MM.1S (cell line): ENCODE measurements around the gene DDX10.

Source experiments
- DNase-seq: peaks from one replicate; pipeline ENCODE4 v3.0.0-alpha.2; 2015
- H2AFZ ChIP-seq: fragments of 300-600 bp; sonication (generic); 2 replicates; pipeline ENCODE4 v1.6.0; 2016; ENCODE audit warnings: antibody characterized with exemption, low read length
- H3F3A ChIP-seq: fragments of 300-600 bp; sonication (generic); 2 replicates; pipeline ENCODE4 v1.6.1; 2016; ENCODE audit warnings: mild to moderate bottlenecking, antibody characterized with exemption, low read length, moderate library complexity, mixed read lengths; ENCODE audit not compliant: insufficient read depth
- H3K27ac ChIP-seq: fragments of 300-600 bp; sonication (generic); 2 replicates; pipeline ENCODE4 v1.5.1; 2016; ENCODE audit warnings: mild to moderate bottlenecking, low read length
- H3K27me3 ChIP-seq: fragments of 300-600 bp; sonication (generic); replicated peaks from 2 replicates; pipeline ENCODE4 v1.6.0; 2016; ENCODE audit warnings: low read length; ENCODE audit not compliant: insufficient read depth
- H3K36me3 ChIP-seq: fragments of 300-600 bp; sonication (generic); replicated peaks from 2 replicates; pipeline ENCODE4 v1.6.1; 2016; ENCODE audit warnings: mild to moderate bottlenecking, low read length, mixed read lengths; ENCODE audit not compliant: insufficient read depth
- H3K4me1 ChIP-seq: fragments of 300-600 bp; sonication (generic); 2 replicates; pipeline ENCODE4 v1.6.1; 2016; ENCODE audit warnings: low read length, mixed read lengths
- H3K4me2 ChIP-seq: fragments of 300-600 bp; sonication (generic); 2 replicates; pipeline ENCODE4 v1.6.0; 2016; ENCODE audit warnings: low read depth, low read length
- H3K4me3 ChIP-seq: fragments of 300-600 bp; sonication (generic); 2 replicates; pipeline ENCODE4 v1.5.1; 2016; ENCODE audit warnings: low read length, mixed read lengths
- H3K79me2 ChIP-seq: fragments of 300-600 bp; sonication (generic); 2 replicates; pipeline ENCODE4 v1.6.1; 2016; ENCODE audit warnings: mixed run types, low read length, mixed read lengths
- H3K9ac ChIP-seq: fragments of 300-600 bp; sonication (generic); 2 replicates; pipeline ENCODE4 v1.6.1; 2016; ENCODE audit warnings: low read length, mixed read lengths
- H3K9me2 ChIP-seq: fragments of 300-600 bp; sonication (generic); replicated peaks from 2 replicates; pipeline ENCODE4 v1.6.1; 2016; ENCODE audit warnings: mild to moderate bottlenecking, low read length, mixed read lengths; ENCODE audit not compliant: insufficient read depth
- H3K9me3 ChIP-seq: fragments of 300-600 bp; sonication (generic); replicated peaks from 2 replicates; pipeline ENCODE4 v1.6.1; 2016; ENCODE audit warnings: mild to moderate bottlenecking, low read length, mixed read lengths; ENCODE audit not compliant: insufficient read depth
- H4K20me1 ChIP-seq: fragments of 300-600 bp; sonication (generic); 2 replicates; pipeline ENCODE4 v1.6.1; 2016; ENCODE audit warnings: mild to moderate bottlenecking, low read length, moderate library complexity, mixed read lengths; ENCODE audit not compliant: insufficient read depth
- EZH2 ChIP-seq: fragments of 300-600 bp; sonication (generic); optimal IDR thresholded peaks from 2 replicates; pipeline ENCODE3; 2017; ENCODE audit warnings: low read depth, mild to moderate bottlenecking, antibody characterized with exemption, low read length, mixed read lengths
- EZH2phosphoT487 ChIP-seq: fragments of 300-600 bp; sonication (generic); IDR thresholded peaks from 2 replicates; pipeline ENCODE4 v1.6.1; 2018; ENCODE audit warnings: antibody characterized with exemption, low read length
- TF ChIP-seq, protein P1 (sequence below): fragments of 300-600 bp; sonication (generic); IDR thresholded peaks from 2 replicates; pipeline ENCODE4 v1.5.1; 2016; ENCODE audit warnings: antibody characterized with exemption, low read length, mixed read lengths

The DDX10 gene

DNA sequence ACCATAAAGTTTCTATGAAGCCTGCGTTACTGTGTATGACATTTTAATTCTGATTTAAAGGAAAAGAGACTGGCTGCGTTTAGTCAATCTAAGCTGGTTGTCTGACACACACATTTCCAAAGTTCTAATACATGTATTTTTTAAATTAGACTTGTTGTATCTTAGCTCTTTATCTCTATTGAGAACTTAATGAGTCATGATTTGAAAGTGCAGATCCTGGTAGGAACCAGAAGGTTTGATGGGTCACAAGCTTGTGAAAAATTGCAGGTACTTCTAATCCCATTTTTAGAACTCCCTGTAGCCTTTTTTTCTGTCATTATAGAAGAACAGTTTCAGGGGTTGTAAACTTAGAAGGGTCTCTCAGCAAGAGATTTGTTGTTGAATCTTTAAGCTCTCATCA lies 210.3 kb downstream of the DDX10 start:
- DNase-seq, result no peak
- Histone ChIP-seq H3F3A (no peaks in the 10 kb centered on the region), H3K36me3 (no peaks in the 10 kb centered on the region), H3K4me2 (no peak overlapping the region), H2AFZ (no peak overlapping the region), H3K9me3 (no peaks in the 10 kb centered on the region), H3K27ac (no peak overlapping the region), H3K4me1 (no peaks in the 10 kb centered on the region), H3K27me3 (no peaks in the 10 kb centered on the region), H3K79me2 (no peaks in the 10 kb centered on the region), H3K9ac (no peak overlapping the region), H3K9me2 (no peaks in the 10 kb centered on the region), H4K20me1 (no peaks in the 10 kb centered on the region), H3K4me3 (no peak overlapping the region)
- TF ChIP-seq EZH2 (no peak), EZH2phosphoT487 (no peak)
- TF ChIP-seq, protein P1, sequence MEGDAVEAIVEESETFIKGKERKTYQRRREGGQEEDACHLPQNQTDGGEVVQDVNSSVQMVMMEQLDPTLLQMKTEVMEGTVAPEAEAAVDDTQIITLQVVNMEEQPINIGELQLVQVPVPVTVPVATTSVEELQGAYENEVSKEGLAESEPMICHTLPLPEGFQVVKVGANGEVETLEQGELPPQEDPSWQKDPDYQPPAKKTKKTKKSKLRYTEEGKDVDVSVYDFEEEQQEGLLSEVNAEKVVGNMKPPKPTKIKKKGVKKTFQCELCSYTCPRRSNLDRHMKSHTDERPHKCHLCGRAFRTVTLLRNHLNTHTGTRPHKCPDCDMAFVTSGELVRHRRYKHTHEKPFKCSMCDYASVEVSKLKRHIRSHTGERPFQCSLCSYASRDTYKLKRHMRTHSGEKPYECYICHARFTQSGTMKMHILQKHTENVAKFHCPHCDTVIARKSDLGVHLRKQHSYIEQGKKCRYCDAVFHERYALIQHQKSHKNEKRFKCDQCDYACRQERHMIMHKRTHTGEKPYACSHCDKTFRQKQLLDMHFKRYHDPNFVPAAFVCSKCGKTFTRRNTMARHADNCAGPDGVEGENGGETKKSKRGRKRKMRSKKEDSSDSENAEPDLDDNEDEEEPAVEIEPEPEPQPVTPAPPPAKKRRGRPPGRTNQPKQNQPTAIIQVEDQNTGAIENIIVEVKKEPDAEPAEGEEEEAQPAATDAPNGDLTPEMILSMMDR, result no peak

DNA sequence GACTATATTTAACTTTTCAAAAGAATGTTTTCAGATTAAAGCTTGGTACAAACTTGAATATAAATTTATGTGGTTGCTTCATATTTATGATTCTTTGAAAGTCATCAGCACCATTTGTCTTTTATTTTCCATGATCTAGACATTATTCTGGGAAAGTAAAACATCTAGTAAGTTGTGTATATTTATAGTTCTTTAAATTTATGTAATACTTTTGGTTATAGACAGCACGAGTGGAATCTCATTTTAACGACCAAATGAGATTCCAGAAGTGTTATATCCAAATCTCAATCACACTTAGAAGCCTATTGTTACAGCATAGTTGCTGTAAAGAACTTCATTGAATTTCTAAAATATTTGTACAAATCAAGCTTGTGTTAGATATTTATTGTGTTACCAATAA lies 212.3 kb downstream of the DDX10 start:
- Histone ChIP-seq H3K27me3 (no peaks in the 10 kb centered on the region), H3K4me3 (no peak overlapping the region)
- no peak for DNase-seq

DNA sequence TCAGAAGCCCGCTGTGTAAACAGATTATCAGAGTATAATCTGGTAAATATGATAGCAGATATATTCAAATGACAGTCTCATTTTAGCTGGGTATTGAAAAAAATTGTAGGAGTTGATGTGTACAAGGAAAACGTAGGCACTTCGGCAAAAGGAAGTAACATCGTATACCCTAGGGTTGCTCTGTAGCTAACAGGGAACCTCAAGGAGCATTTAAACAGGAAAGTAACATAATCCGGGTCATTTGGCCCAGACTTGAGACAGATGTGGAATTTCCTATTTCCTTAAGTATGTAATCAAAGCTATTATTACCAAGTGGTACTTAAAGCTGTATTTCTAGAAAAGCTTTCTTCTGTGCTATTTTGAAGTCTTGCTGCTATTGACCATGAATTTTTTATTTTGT lies 215.6 kb downstream of the DDX10 start:
- no peaks in the 10 kb centered on the region for H3F3A ChIP-seq
- no peaks in the 10 kb centered on the region for H4K20me1 ChIP-seq
- 0 out of 2 replicates have a peak, but pooled peaks cover 4% of the 10 kb centered on the region for H3K4me1 ChIP-seq
- DNase-seq, result no peak
- no peak overlapping the region for H3K4me3 ChIP-seq
- H3K4me2 ChIP-seq, result no peak overlapping the region
- H3K9me3 ChIP-seq, result no peaks in the 10 kb centered on the region
- H3K79me2 ChIP-seq, result no peaks in the 10 kb centered on the region
- H3K9ac ChIP-seq, result no peak overlapping the region
- no peak overlapping the region for H2AFZ ChIP-seq
- H3K27me3 ChIP-seq, result no peaks in the 10 kb centered on the region
- H3K27ac ChIP-seq, result no peak overlapping the region
- no peaks in the 10 kb centered on the region for H3K9me2 ChIP-seq
- no peak for TF ChIP-seq EZH2phosphoT487
- no peaks in the 10 kb centered on the region for H3K36me3 ChIP-seq

More for the DNA sequence above, 212.3 kb downstream of the DDX10 start:
- Histone ChIP-seq H3K9ac (no peak overlapping the region), H3K4me1 (0 out of 2 replicates have a peak, but pooled peaks cover 4% of the 10 kb centered on the region), H3K79me2 (no peaks in the 10 kb centered on the region), H2AFZ (no peak overlapping the region), H3K4me2 (no peak overlapping the region), H3K9me3 (no peaks in the 10 kb centered on the region), H3K9me2 (no peaks in the 10 kb centered on the region), H3F3A (no peaks in the 10 kb centered on the region), H4K20me1 (no peaks in the 10 kb centered on the region), H3K27ac (no peak overlapping the region), H3K36me3 (no peaks in the 10 kb centered on the region)
- TF ChIP-seq EZH2phosphoT487 (no peak), EZH2 (no peak)
- TF ChIP-seq, protein P1, result no peak

DNA sequence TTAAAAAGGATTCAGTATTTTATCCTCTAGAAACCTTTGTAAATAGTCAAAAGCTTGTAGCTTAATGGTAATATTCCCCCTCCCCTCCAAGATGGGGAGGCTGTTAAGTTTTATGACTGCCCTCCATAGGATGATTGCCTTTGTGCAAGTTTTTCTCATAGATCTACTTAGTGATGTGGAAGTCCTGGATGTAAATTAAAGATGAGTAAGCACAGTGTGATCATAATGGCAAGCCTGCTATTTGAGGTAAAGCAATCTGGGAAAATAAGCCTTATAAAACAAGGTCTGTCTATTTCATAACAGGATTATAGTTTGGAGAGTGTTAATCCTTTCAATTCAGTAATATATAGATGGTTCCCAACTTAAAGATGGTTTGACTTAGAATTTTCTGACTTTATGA lies 216.3 kb downstream of the DDX10 start:
- Histone ChIP-seq H3F3A (no peaks in the 10 kb centered on the region), H3K9me2 (no peaks in the 10 kb centered on the region), H3K27ac (no peak overlapping the region), H4K20me1 (no peaks in the 10 kb centered on the region), H3K9ac (no peak overlapping the region), H2AFZ (no peak overlapping the region), H3K4me1 (0 out of 2 replicates have a peak, but pooled peaks cover 4% of the 10 kb centered on the region), H3K27me3 (no peaks in the 10 kb centered on the region), H3K4me2 (no peak overlapping the region), H3K79me2 (no peaks in the 10 kb centered on the region), H3K36me3 (no peaks in the 10 kb centered on the region), H3K9me3 (no peaks in the 10 kb centered on the region), H3K4me3 (no peak overlapping the region)
- no peak for TF ChIP-seq EZH2
- TF ChIP-seq, protein P1, result no peak
- TF ChIP-seq EZH2phosphoT487, result no peak
- no peak for DNase-seq
